ENCODE data around the gene PITPNM3.
A peak's percentile ranks its signal among the peaks of the same experiment; 100 is the strongest.

Gene PITPNM3

GRCh38 chr17:6463616-6464445, 92.5 kb downstream of the PITPNM3 start:
- no peak for DNase-seq (ENCODE audit: low read depth in 2 of 2)

GRCh38 chr17:6462692-6463091, 93.7 kb downstream of the PITPNM3 start:
- DNase-seq (ENCODE audit: low read depth in 2 of 2): no peak

GRCh38 chr17:6461792-6462524, 94.4 kb downstream of the PITPNM3 start:
- no peak for DNase-seq (ENCODE audit: low read depth in 2 of 2)

GRCh38 chr17:6461246-6461645, 95.1 kb downstream of the PITPNM3 start:
- no peak for DNase-seq (ENCODE audit: low read depth in 2 of 2)

- DNase-seq (ENCODE audit: low read depth in 2 of 2): no peak
Measured at GRCh38 chr17:6460531-6461161, 95.7 kb downstream of the PITPNM3 start.

GRCh38 chr17:6458460-6458950, 97.8 kb downstream of the PITPNM3 start:
- DNase-seq (ENCODE audit: low read depth in 2 of 2): no peak

- DNase-seq (ENCODE audit: low read depth in 2 of 2): no peak
Measured at GRCh38 chr17:6457688-6458459, 98.5 kb downstream of the PITPNM3 start.

GRCh38 chr17:6456914-6457687, 99.3 kb downstream of the PITPNM3 start:
- DNase-seq (ENCODE audit: low read depth in 2 of 2): no peak

- no peak for DNase-seq (ENCODE audit: low read depth in 2 of 2)
Measured at GRCh38 chr17:6456321-6456720, 100.0 kb downstream of the PITPNM3 start.

- peak in 1 of 2 donors; percentile 16 for DNase-seq (ENCODE audit: low read depth in 2 of 2)
Measured at GRCh38 chr17:6455321-6455705, 101.0 kb downstream of the PITPNM3 start.

GRCh38 chr17:6454495-6455320, 101.6 kb downstream of the PITPNM3 start:
- DNase-seq (ENCODE audit: low read depth in 2 of 2): no peak

GRCh38 chr17:6453279-6454024, 102.9 kb downstream of the PITPNM3 start:
- DNase-seq (ENCODE audit: low read depth in 2 of 2): no peak

GRCh38 chr17:6452471-6453266, 103.7 kb downstream of the PITPNM3 start:
- DNase-seq (ENCODE audit: low read depth in 2 of 2): no peak

- DNase-seq (ENCODE audit: low read depth in 2 of 2): no peak
Measured at GRCh38 chr17:6450926-6451832, 105.2 kb downstream of the PITPNM3 start.

GRCh38 chr17:6449307-6449706, 107.0 kb downstream of the PITPNM3 start:
- no peak for DNase-seq (ENCODE audit: low read depth in 2 of 2)

GRCh38 chr17:6448473-6448872, 107.9 kb downstream of the PITPNM3 start:
- no peak for DNase-seq (ENCODE audit: low read depth in 2 of 2)

- no peak for DNase-seq (ENCODE audit: low read depth in 2 of 2)
Measured at GRCh38 chr17:6446516-6447100, 109.7 kb downstream of the PITPNM3 start.

All from stimulated activated CD8-positive, alpha-beta memory T cell treated with anti-CD3 and anti-CD28 coated beads, Interleukin-2, amount 100 ng/mL, for 1 hour (primary cell).